Stimulated activated CD8-positive, alpha-beta memory T cell treated with anti-CD3 and anti-CD28 coated beads, Interleukin-7, amount 100 ng/mL, for 24 hours (primary cell): Measurements from ENCODE around the gene PAM.

Source experiments
- DNase-seq: peaks from one replicate; pipeline ENCODE4 v3.0.0-alpha.2; 2020; ENCODE audit warnings: low read depth

The PAM gene

DNA sequence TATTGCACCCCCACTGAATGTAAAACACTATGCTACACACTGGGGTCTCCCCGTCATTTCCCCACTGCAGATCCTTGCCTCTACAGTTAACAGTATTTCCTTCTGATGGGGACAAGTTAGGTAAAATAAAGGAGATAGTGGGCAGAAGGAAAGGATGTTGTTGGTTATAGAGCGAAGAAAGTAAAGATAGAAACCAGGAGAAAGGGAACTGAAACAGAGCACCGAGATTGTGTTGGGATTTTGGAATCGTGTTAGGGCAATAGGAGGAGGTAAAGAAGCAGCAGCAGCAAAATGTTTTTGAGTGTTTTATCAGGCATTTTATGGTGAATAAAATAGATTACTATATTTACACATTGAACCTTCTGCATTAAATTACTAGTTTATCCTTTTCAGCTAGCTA is 60.0 kb downstream of the PAM start:
- no peak for DNase-seq

DNA sequence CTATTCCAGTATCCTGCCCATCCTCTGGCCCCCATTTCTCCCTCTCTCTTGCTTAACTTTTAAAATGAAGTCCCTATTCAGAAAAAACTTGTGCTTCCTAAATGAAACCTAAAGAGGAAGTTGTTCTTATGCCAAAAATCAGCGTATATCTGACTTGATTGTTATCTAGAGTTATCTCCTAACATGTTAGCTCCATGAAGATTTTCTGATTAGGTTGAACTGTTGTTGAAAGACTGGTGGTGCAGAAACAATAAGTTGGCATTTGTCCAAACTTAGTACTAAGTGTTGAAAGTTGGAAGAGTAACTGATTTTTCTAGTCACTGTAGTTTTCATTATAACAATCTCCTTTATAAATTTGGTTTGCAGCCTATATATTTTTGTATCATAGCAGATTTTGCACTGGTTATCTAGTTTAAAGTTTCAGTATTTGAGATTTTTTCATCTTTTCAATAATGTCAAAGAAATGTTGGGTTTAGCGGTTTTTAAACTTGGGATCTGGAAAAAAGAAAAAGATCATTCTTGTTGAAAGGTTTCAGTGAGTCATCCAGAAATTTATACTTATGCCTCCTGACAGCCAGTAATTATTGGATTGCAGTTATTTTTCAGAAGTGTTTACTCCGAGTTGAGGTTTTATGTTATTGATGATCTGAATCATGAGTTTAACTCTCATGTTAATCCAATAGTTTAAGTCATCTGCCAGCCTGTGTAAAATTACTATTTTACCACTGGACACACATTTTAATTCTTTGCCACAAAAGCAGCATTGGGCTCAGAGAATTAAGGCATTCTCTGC is 60.6 kb downstream of the PAM start:
- no peak for DNase-seq

DNA sequence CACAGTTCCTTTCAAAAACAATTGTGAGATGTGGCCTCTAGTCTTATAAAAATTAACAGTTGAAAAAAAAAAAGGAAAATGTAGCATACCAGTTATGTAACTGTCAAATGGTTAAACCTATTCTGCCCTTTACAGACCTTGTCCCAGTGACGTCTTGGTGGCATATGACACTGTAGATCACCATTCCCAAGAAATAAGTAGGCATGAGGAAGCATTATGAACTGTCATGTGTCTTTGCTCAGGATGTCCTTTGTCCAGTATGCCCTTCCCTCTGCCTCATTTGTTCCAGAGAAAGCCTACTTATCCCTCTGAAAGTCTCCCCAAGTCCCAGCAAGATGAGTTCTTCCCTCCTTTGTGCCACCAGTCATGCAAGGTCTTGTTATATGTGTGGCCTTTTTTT is 63.2 kb downstream of the PAM start:
- no peak for DNase-seq

DNA sequence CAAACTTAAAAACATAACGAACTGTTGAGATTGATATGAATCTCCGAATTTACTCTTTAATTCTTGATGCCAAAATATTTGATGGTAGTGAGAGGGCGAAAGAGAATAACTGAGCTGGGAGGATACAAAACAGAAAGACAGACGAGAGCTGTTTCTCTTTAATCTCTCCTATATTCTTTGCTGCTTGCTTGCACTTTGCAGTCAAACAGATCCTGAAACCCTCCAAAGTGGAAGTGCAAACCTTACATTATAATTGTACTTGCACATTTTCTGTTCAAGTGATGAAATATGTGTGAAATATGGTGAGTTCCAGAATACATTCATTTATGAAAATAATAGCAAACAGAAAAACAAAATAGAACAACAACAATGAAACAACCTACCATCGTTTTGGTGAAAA is 63.8 kb downstream of the PAM start:
- DNase-seq = no peak

DNA sequence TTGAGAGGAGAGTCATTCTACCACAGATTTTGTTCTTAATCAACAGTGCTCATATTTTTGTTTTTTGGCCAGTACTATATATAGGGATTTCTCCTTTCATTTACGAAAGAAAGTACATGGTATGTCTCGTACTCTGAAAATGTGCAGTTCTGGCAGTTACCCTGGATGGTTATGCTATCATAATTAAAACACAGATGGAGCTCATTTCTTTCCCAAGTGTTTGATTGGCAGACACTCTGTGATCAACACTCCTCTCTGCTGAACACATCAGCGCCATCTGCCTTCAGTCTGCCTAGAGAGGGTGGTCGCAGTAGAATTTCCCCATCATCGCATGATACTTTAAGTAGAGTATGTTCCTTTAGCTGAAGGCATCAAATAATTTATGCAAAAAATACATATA is 64.5 kb downstream of the PAM start:
- DNase-seq = no peak

DNA sequence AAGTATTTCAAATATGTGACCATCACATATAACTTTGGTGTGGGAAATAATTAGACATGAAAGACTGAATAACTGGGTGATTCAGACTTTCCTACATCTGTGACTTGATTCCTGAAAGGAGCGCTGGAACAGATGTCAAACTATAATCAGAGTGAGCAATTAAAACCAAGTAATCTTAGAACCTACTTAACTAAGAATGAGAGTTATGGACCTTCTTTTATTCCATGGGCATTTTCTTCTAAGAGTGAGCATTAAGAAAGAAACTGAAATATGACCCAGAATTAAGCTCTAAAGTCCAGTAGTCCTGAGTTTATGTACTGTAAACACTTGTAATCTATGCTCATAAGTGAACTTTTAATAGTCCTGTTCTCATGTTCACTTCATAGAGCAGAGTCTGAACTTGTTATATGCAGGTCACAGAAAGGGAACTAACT is 68.4 kb downstream of the PAM start:
- no peak for DNase-seq

DNA sequence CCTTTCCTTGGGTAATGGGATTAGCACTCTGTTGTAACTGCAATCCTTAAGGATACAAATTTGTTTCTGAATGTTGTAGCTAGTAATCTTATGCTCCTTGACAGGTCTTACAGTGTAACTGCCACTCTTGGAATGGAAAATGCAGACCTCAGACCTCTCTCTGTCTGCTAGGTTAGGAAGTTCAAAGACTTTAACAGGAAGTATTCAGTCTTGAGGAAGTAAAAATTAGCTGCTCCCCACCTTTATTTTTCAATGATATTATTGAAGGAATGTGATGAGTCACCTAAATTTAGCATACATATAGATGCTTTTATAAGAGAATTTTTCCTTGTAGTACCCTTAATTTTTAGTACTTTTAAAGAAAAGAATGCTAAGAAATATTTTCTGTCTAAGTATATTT is 71.5 kb downstream of the PAM start:
- no peak for DNase-seq

DNA sequence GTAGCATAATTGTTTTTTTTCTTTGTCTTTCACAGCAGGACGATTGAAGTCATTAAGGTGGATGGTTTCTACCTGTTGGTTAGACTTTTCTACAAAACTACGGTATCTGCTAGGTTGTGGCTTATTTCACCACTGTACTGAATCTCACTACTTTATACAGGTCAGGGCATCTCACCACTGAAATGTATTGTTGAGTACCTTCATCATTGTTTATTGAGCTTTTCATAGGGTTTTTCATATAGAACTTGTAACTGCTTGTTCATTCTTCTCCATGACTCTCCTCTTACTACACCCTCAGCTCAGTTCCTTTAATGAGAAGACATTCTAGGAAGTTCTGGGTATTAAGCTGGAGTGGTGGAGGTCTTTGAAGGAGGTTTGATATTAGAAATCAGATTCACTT is 75.1 kb downstream of the PAM start:
- DNase-seq = no peak

DNA sequence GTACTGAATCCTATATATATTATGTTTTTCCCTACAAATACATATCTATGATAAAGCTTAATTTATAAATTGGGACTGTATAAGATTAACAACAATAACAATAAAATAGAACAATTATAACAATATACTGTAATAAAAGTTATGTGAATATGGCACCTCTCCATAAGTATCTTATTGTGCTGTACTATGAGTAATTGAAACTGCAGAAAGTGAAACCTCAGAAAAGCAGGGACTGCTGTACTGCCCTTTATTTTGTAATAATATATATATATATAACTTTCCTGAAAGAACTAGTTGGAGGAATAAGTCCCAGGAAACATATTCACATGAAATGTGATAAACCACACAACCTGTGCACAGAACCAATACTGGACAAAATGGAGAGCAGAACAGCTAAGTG is 77.3 kb downstream of the PAM start:
- no peak for DNase-seq

DNA sequence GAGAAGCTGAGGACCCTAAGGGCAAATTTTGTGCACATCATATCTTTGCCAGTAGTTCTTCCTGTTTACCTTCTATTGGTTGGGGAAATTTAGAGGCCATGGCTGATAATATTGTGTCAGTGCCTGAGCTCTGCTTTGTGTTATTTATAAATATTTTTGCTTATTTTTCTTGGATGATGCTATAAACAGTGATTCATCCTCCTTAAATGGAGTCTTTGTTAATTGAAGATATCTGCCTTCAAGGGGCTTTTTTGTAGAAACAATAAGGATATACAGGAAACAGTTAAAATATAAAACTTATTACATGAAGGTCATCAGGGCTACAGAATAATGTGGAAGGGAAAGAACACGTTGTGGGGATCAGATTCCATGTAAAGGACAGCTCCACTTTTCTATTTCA is 78.0 kb downstream of the PAM start:
- no peak for DNase-seq

DNA sequence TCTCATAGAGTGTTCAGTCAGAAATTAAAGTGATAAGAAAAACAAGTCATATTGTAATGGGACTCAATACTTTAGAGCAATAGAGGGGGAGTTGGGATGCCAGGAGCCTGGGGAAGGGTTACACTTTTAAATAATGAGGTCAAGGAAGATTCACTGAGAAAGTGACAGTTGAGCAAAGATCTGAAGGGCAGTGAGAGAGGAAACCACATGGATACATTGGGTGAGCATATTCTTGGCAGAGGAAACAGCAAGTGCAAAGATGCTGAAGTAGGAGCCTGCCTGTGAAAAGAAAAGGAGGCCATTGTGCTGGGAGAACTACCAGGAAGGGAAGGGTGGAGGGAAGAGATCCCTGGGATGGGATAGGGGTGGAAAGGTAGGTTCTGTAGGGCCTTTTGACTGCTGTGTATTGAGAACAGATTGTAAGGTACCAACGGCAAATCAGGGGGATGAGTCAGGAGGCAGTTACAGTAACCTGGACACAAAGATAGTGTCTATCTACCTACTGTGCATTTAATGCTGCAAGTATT is 79.4 kb downstream of the PAM start:
- no peak for DNase-seq

DNA sequence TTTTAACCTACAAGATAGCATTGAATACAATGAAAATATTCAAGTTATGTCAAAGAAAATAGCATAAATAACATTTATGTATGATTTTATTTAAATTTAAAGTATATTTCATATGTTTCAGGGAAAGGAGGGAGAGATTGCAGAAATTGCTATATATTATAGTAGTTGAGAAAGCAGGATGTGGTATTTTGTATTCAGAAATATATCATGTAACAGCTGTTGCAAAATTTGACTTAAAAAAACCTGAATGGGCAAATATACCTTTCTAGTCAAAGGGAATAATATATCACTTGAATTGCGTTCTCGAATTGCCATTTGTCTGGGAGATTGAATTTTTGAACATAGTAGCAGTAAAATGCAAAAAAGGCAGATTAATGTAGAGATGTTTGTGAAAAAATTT is 80.6 kb downstream of the PAM start:
- DNase-seq = no peak

DNA sequence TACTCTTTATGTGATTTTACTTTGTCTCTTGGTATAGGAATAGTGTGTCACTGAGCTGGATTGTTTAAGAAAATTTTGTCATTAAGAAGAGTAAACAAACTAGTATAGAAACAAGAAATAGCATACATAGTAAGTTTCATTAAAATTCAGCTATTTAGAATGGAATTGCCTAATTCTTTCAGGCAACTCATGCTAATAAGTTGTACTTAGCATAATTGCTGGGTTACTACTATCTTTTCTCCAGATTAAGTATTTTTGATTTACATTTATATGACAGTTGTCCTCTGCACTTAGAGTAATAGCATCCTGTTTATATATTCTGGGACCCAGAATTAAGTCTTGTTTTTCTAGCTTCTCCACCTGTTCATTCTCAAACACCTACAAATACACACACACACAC is 85.9 kb downstream of the PAM start:
- DNase-seq = no peak

DNA sequence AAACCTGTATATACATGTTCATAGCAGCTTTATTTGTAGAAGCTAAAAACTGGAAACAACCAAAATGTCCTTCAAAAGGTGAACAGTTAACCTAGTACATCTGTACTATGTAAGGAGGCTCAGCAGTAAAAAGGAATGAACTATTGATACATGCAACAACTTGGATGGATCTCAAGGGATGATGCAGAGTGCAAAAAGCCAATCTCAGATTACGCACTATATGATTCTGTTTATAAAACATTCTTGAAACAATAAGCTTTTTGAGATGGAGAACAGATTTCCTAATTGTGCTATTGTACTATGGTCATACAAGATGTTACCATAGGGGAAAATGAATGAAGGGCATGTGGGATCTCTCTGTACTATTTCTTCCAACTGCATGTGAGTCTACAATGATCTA is 88.9 kb downstream of the PAM start:
- no peak for DNase-seq

DNA sequence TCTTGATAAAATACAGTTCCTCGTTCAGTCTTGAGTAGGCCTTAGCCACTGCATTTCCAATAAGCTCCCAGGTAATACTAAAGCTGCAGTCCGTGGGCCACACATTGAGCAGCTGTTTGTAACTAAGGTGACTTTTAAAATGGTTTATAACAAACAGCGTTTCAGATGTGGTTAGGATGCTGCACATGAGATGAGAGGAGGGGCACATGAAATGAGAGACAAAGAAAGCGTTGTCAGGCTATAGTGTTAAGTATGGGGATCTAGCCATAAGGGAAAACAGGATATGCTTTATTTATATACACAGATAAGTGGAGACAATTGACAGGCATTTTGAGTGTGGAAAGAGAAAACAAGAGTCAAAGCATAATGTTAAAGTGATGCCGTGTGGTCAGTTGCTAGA is 89.9 kb downstream of the PAM start:
- DNase-seq = no peak

DNA sequence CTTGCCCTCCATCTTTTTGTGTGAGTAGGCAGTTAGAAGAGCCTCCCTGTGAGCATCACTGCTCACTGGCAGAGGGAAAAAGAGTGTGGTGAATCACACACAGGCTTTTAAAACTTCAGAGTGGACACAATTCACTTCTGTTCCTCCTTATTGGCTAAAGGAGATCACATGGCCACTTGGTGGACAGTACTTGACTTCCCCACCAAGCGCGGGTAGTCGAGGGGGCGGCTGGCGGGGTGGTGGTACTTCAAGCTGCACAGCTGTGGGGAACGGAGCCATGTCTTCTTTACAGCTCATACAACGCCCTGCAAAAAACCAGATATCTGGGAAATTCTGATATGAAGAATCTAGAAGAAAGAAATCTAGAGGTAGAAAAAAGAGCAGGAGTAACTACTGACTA is 95.4 kb downstream of the PAM start:
- DNase-seq = no peak

DNA sequence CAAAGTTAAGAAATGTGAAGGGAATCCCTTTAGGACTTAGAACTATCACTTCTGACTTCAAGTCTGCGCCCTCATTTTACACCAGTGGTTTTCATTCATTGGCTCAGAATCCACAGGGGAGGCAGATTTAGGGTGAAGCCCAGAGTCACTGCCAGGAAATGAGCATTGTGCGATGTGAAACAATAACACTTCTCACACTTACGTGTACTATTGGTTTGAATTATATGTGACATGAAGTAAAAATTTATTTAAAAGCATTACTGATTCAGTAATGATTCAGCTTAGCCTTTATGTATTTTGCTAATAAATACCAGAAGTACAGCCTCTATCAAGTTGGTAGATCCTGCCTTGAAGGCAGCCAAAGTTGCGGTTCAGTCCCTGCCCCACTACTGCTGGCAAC is 98.6 kb downstream of the PAM start:
- no peak for DNase-seq

DNA sequence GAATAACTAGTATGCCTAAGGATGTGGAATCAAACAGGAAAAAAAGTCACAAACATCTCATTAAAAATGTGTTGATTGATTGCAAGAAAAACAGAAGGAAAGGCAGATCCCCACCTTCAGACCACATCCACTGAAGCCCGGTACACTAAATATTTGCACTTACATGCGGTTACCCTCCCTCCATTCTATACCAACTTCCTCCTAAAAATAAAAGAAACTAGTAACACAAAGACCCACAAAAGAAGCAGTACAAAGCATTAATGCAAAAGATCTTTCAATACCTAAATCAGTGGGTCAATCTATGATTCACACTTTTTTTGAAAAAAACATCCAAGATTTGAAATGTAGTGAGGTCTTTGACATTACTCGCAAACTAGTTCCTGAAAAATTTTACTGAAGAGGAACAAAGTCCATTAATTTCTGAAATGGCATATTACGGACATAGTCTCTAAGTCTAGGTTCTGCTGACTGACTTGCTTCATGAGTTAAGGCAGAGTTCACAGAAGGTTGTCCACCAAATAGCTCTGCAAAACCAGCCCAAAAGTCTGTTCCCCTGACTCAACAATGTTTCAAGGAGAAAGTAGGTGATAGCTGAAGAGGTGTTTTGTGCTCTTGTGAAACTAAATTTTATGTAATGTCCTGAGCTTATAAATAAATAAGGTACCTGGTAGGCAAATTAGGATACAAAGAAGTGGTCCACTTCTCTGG is 100.7 kb downstream of the PAM start:
- DNase-seq = no peak

DNA sequence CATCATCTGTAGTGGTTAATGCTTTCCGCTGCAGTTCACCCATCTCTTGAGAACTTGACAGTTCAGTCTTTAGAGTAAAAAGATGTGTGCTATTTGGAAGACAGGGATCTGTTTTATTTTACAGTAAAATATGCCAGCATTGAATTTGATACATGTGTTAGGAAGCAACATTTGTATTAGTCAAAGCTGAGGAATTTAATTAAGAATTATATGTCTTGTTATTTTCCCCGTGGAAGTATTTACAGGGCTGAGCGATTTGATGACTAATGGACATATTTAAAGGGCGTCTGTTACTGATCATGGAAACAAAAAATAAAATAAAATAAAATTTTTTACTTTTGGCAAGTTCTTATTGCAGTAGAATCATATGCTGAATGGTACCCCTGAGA is 101.3 kb downstream of the PAM start:
- no peak for DNase-seq

DNA sequence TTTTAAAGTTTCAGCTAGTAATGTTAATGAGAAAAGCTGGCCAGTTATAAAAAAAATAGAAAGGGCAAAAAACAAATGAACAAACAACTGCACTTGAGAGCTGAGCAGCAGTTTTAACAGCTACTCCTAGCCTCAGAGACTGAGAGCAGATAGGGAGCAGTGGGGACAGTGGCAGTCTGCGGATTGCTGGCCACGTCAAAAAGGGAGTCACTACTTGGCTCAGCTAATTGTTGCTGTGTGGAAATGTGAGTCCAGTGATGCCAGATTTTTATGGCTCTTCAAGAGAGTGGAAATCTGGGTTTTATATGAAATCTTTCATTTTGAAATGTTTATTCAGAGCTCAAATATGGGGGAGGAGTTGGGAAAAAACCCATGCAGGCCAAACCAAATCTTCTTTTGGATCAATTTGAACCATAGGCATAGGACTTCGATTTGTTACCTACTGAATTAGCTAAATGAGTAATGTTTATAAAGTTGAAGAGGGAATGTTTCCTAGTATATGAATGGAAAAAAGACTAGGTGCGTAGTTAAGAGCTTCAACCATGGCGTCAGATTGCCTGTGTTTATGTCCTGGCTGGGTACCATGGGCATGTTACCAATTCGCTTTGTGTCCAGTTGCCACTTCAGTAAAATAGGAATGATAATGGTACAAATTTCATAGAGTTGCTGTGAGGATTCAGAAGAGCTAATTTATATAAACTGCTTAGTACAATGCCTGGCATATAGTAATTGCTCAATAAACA is 102.1 kb downstream of the PAM start:
- DNase-seq = no peak

DNA sequence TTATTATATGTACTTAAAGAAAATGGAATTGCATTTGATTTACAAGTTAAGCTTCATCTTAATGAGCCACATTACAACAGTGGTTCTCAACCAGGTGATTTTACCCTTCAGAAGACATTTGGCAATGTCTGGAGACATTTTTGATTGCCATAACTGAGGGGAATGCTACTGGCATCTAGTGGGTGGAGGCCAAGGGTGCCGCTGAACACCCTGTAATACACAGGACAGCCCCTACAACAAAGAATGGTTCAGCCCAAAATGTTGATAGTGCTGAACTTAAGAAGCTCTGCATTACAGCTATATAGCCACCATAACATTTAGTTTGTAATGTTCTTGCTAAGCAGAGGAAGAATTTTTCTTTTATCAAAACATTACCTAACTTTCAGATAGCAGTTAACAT is 103.1 kb downstream of the PAM start:
- no peak for DNase-seq

DNA sequence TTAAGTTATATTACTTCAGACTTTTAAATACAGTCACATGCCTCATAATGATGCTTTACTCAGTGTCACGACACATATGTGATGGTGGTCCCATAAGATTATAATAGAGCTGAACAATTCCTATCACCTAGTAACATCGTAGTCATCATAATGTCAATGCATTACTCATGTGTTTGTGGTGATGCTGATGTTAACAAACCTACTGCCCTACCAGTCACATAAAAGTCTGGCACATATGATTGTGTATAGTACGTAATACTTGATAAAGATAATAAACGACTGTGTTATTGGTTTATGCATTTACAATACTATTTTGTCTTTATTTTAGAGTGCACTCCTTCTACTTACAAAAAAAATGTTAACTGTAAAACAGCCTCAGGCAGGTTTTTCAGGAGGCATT is 103.7 kb downstream of the PAM start:
- no peak for DNase-seq

DNA sequence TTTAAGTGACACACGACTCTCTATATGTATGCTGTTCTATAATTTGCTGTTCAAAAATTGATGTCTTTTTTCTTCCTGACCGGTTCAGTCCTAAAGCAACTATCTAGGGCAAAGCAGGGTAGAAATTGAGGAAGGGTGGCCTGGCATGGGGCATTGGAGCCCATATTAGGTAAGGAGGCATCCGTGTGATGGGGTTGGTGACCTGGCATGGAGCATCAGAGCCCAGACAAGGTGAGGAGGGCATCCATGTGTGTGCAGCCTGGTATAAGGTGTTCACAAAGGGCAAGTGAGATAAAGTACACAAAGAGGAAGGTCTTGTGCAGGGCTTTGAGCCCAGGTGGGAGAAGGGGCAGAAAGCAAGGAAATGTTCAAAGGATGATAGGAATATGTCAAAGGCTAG is 104.9 kb downstream of the PAM start:
- no peak for DNase-seq
